HG03175 (cell line): ENCODE results near the gene CTCF.
A peak's percentile ranks its signal among the peaks of the same experiment; 100 is the strongest.

ENCODE experiments used
- ATAC-seq: cut with Tn5 transposase; IDR thresholded peaks from one replicate; pipeline ENCODE4 v1.9.1; 2021; ENCODE audit warnings: mild to moderate bottlenecking, moderate library complexity; ENCODE audit not compliant: unreplicated experiment

CTCF gene

GRCh38 chr16:67547423-67548264 is 14.7 kb upstream of the CTCF start:
- ATAC-seq = peak; percentile 37

- ATAC-seq = peak; percentile 56
Observed at GRCh38 chr16:67548265-67549126, 13.8 kb upstream of the CTCF start.

GRCh38 chr16:67549240-67549639 is 13.1 kb upstream of the CTCF start:
- ATAC-seq = no peak

GRCh38 chr16:67549936-67550335 is 12.4 kb upstream of the CTCF start:
- no peak for ATAC-seq

- ATAC-seq = no peak
Observed at GRCh38 chr16:67551091-67551490, 11.2 kb upstream of the CTCF start.

GRCh38 chr16:67551972-67552371 is 10.4 kb upstream of the CTCF start:
- ATAC-seq = no peak

- no peak for ATAC-seq
Observed at GRCh38 chr16:67552476-67552875, 9.8 kb upstream of the CTCF start.

GRCh38 chr16:67555795-67556212 is 6.5 kb upstream of the CTCF start:
- no peak for ATAC-seq

GRCh38 chr16:67558859-67559258 is 3.5 kb upstream of the CTCF start:
- ATAC-seq = no peak

GRCh38 chr16:67560827-67561342 is 1.4 kb upstream of the CTCF start:
- no peak for ATAC-seq

GRCh38 chr16:67561501-67561823 is 864 bp upstream of the CTCF start:
- no peak for ATAC-seq

GRCh38 chr16:67561824-67562525 is 351 bp upstream of the CTCF start:
- ATAC-seq = peak; percentile 84

GRCh38 chr16:67562918-67563707 is 787 bp downstream of the CTCF start:
- peak; percentile 6 for ATAC-seq

GRCh38 chr16:67563708-67564468 is 1.6 kb downstream of the CTCF start:
- no peak for ATAC-seq

GRCh38 chr16:67565470-67566100 is 3.3 kb downstream of the CTCF start:
- no peak for ATAC-seq

- ATAC-seq = no peak
Observed at GRCh38 chr16:67571464-67571863, 9.1 kb downstream of the CTCF start.

- ATAC-seq = no peak
Observed at GRCh38 chr16:67571981-67572431, 9.7 kb downstream of the CTCF start.

GRCh38 chr16:67579686-67580085 is 17.4 kb downstream of the CTCF start:
- no peak for ATAC-seq

GRCh38 chr16:67580202-67580601 is 17.9 kb downstream of the CTCF start:
- no peak for ATAC-seq
